ENCODE data around the gene TBC1D21.

GRCh38 chr15:73923156-73923487 lies 49.8 kb downstream of the TBC1D21 start:
- TF ChIP-seq HDAC6 (IDR thresholded peaks at IDR 0.05; ENCODE audit: low read depth, low read length) (no peak), ZNF347 (CRISPR knock-in tag; IDR thresholded peaks at IDR 0.05; ENCODE audit: low read depth) (no peak), SP2 (IDR thresholded peaks at IDR 0.05; ENCODE audit: extremely low read depth, low read depth, low read length, poor library complexity, severe bottlenecking) (no peak), POLR2A (conservative IDR thresholded peaks at IDR 0.05) (no peak)

All from K562 (cell line).